ENCODE data around the gene CNBD2. TPM values are rescaled to one million over a fixed set of nuclear protein-coding genes. Genes with fewer than 3 reads are reported as not detected.
"Not testable (repeated sequence)": the region's sequence is repeated elsewhere in the genome, so short reads cannot be mapped to it uniquely, and the experiment has no call there.

CNBD2 gene
- polyA plus RNA-seq, 1 donor from 2014 or later: 9.5 TPM

GRCh38 chr20:36079984-36080383 lies 111.6 kb downstream of the CNBD2 start:
- not testable (repeated sequence) for H3K9me3 ChIP-seq (ENCODE audit: low read length); H3K4me3 ChIP-seq (ENCODE audit: low read length); H3K36me3 ChIP-seq (ENCODE audit: insufficient read depth, low read length); H3K27me3 ChIP-seq (ENCODE audit: insufficient read depth, low read depth, low read length); H3K9ac ChIP-seq (ENCODE audit: low read length); H3F3A ChIP-seq (ENCODE audit: insufficient read depth, low read length, poor library complexity, severe bottlenecking); H3K27ac ChIP-seq (ENCODE audit: low read length); H3K79me2 ChIP-seq (replicated peaks; ENCODE audit: insufficient read depth, low read length); H3K9me2 ChIP-seq (ENCODE audit: insufficient read depth, low read length); H3K4me2 ChIP-seq (ENCODE audit: low read length); H4K20me1 ChIP-seq (ENCODE audit: insufficient read depth); H2AFZ ChIP-seq (ENCODE audit: low read depth, low read length)

Small RNA genes lying within 50 kb of the gene (small RNA-seq; reads per million reads assigned to genes)
- gene RNU6-937P: 0 to 0.16 (median 0.03) reads per million in 3 experiments

Other genes starting within 250 kb of the CNBD2 start
- gene RBM39, start 226.3 kb upstream of the CNBD2 start, polyA plus RNA-seq: 750 and 839 TPM in 2 replicates
- 49.2 and 54.8 TPM in 2 replicates for gene PHF20, start 196.6 kb upstream of the CNBD2 start, polyA plus RNA-seq
- gene SCAND1, start 14.1 kb upstream of the CNBD2 start, polyA plus RNA-seq: 156 and 194 TPM in 2 replicates
- gene EPB41L1, start 186.2 kb downstream of the CNBD2 start, polyA plus RNA-seq: 38.2 and 57.8 TPM in 2 replicates

All from neural cell (in vitro differentiated cells).